GM23338 (cell line): ENCODE data around the gene BCAS3. TPM values are rescaled to one million over a fixed set of nuclear protein-coding genes. Genes with fewer than 3 reads are reported as not detected.

Experiments
- ATAC-seq: fragments of 200-7000 bp; cut with Tn5 transposase; 3 replicates; pipeline ENCODE4 v1.9.1; 2020
- DNase-seq: peaks from one replicate; pipeline ENCODE4 v3.0.0-alpha.2; 2015; ENCODE audit warnings: low spot score
- H2AFZ ChIP-seq: fragments of 200-600 bp; sonication (generic); 2 replicates; pipeline ENCODE4 v1.8.0; 2016; ENCODE audit warnings: antibody characterized with exemption, mild to moderate bottlenecking, moderate library complexity
- H3F3A ChIP-seq: fragments of 200-600 bp; sonication (generic); replicated peaks from 2 replicates; pipeline ENCODE4 v1.8.0; 2017; ENCODE audit warnings: antibody characterized with exemption, mixed run types, low read depth
- H3K27ac ChIP-seq: fragments of 200-600 bp; sonication (generic); 2 replicates; pipeline ENCODE4 v1.6.1; 2016; ENCODE audit warnings: low read depth
- H3K27me3 ChIP-seq: fragments of 200-600 bp; sonication (generic); 2 replicates; pipeline ENCODE4 v1.8.0; 2016; ENCODE audit warnings: mild to moderate bottlenecking, mixed run types, moderate library complexity; ENCODE audit not compliant: insufficient read depth
- H3K36me3 ChIP-seq: fragments of 200-600 bp; sonication (generic); 2 replicates; pipeline ENCODE4 v1.8.0; 2016; ENCODE audit warnings: mild to moderate bottlenecking; ENCODE audit not compliant: insufficient read depth
- H3K4me1 ChIP-seq: fragments of 200-600 bp; sonication (generic); 2 replicates; pipeline ENCODE4 v1.8.0; 2016; ENCODE audit warnings: mild to moderate bottlenecking, moderate library complexity; ENCODE audit not compliant: insufficient read depth
- H3K4me2 ChIP-seq: fragments of 200-600 bp; sonication (generic); 2 replicates; pipeline ENCODE4 v1.7.1; 2017; ENCODE audit warnings: mixed run types
- H3K4me3 ChIP-seq: fragments of 200-600 bp; sonication (generic); 2 replicates; pipeline ENCODE4 v1.6.1; 2016; ENCODE audit warnings: mixed run types
- H3K79me2 ChIP-seq: fragments of 200-600 bp; sonication (generic); replicated peaks from 2 replicates; pipeline ENCODE4 v1.8.0; 2017; ENCODE audit warnings: mild to moderate bottlenecking; ENCODE audit not compliant: insufficient read depth
- H3K9me2 ChIP-seq: fragments of 200-600 bp; sonication (generic); 2 replicates; pipeline ENCODE4 v1.8.0; 2017; ENCODE audit not compliant: insufficient read depth
- H4K20me1 ChIP-seq: fragments of 200-600 bp; sonication (generic); replicated peaks from 2 replicates; pipeline ENCODE4 v1.8.0; 2017; ENCODE audit warnings: mild to moderate bottlenecking; ENCODE audit not compliant: insufficient read depth
- H3K27ac Mint-ChIP-seq: 2 replicates; pipeline ENCODE4 v1.8.0; 2020; ENCODE audit warnings: inconsistent platforms, mild to moderate bottlenecking, moderate library complexity, mixed read lengths
- H3K27me3 Mint-ChIP-seq: 3 replicates; pipeline ENCODE4 v1.8.0; 2022; ENCODE audit warnings: low read depth, mild to moderate bottlenecking, moderate library complexity, mixed read lengths, inconsistent platforms; ENCODE audit not compliant: insufficient read depth, poor library complexity
- H3K36me3 Mint-ChIP-seq: 3 replicates; pipeline ENCODE4 v1.8.0; 2021; ENCODE audit warnings: low read depth, mild to moderate bottlenecking, inconsistent platforms, moderate library complexity, mixed read lengths
- H3K4me1 Mint-ChIP-seq: 3 replicates; pipeline ENCODE4 v1.8.0; 2020; ENCODE audit warnings: mild to moderate bottlenecking, inconsistent platforms, mixed read lengths
- H3K4me3 Mint-ChIP-seq: 3 replicates; pipeline ENCODE4 v1.8.0; 2021; ENCODE audit warnings: moderate library complexity, mild to moderate bottlenecking, inconsistent platforms, mixed read lengths
- H3K9me3 Mint-ChIP-seq: 3 replicates; pipeline ENCODE4 v1.8.0; 2020; ENCODE audit warnings: moderate library complexity, mild to moderate bottlenecking, inconsistent platforms, mixed read lengths
- CREB1 ChIP-seq: fragments of 250-450 bp; sonication (Bioruptor Pico); IDR thresholded peaks from 2 replicates; pipeline ENCODE4 v1.5.0; 2020; ENCODE audit warnings: low read depth, mild to moderate bottlenecking, moderate library complexity
- EZH2 ChIP-seq: fragments of 200-600 bp; sonication (generic); IDR thresholded peaks from one replicate; pipeline ENCODE4 v1.8.0; 2017; ENCODE audit warnings: antibody characterized with exemption, mild to moderate bottlenecking, low read depth; ENCODE audit not compliant: unreplicated experiment
- EZH2phosphoT487 ChIP-seq: fragments of 200-600 bp; sonication (generic); IDR thresholded peaks from one replicate; pipeline ENCODE4 v1.8.1; 2018; ENCODE audit warnings: antibody characterized with exemption; ENCODE audit not compliant: unreplicated experiment
- NANOG ChIP-seq: IDR thresholded peaks from 2 replicates; pipeline ENCODE4 v1.6.1; 2016; ENCODE audit warnings: antibody characterized with exemption, borderline replicate concordance
- POLR2AphosphoS5 ChIP-seq: IDR thresholded peaks from 2 replicates; pipeline ENCODE4 v1.6.1; 2016; ENCODE audit warnings: antibody characterized with exemption, low read depth
- STAT1 ChIP-seq: IDR thresholded peaks from one replicate; pipeline ENCODE4 v1.6.1; 2016; ENCODE audit warnings: antibody characterized with exemption; ENCODE audit not compliant: unreplicated experiment
- ZNF114 ChIP-seq: fragments of 250-450 bp; sonication (Bioruptor Pico); IDR thresholded peaks from 2 replicates; pipeline ENCODE4 v1.5.0; 2020; ENCODE audit warnings: mild to moderate bottlenecking, moderate library complexity
- polyA plus RNA-seq: library from polyadenylated mRNA; unstranded; fragments of >200 nt; fragmentation: Nextera tagmentation; extraction: Ambion mirVana; gene quantifications from 2 replicates; pipeline ENCODE4 v1.2.1, GENCODE V29; 2016
- total RNA-seq: library from RNA; depleted of rRNA; stranded (reverse); fragments of >200 nt; shearing (Covaris generic); gene quantifications from 2 replicates; pipeline ENCODE4 v1.2.3, GENCODE V29; 2014
- TF ChIP-seq, protein P1 (sequence below), 2 experiments: fragments of 200-600 bp in 1 of 2; sonication (generic) in 1 of 2; conservative IDR thresholded peaks; 2 replicates each; pipeline versions ENCODE4 v1.5.1 to v1.6.1; 2016 to 2017; ENCODE audit warnings: antibody characterized with exemption in 2 of 2, low read depth in 2 of 2, mild to moderate bottlenecking in 2 of 2, moderate library complexity in 1 of 2
- TF ChIP-seq, protein P2 (sequence below): fragments of 250-450 bp; sonication (Bioruptor Pico); IDR thresholded peaks from 2 replicates; pipeline ENCODE4 v1.5.0; 2020; ENCODE audit warnings: mild to moderate bottlenecking, moderate library complexity
- TF ChIP-seq, protein P3 (sequence below): IDR thresholded peaks from one replicate; pipeline ENCODE4 v1.6.1; 2018; ENCODE audit warnings: antibody characterized with exemption; ENCODE audit not compliant: unreplicated experiment

BCAS3 gene
- total and polyA plus RNA-seq, 2 experiments from 2014 or later, result 8.2 to 28.0 TPM

DNA sequence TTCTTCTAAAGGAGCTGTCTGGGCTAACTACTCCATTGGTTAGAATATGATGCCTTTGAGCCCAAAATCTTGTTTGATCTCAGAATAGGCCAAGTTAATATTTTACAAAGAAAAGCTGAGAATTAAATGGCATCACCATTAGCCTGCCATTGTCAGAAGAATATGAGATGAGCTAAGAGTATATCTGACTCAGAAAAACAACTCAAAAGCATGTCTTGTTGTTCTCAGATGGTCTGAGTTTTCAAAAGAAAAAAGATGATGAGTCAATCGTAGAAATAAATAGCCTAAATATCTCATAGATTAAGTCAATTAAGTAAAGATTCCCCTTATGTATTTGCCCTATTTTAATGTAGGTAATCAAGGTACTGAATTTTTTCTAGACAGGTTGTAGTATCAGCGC is 524.9 kb downstream of the BCAS3 start:
- no peak overlapping the region for H3K4me2 ChIP-seq
- ATAC-seq (no peak), DNase-seq (no peak)
- peaks cover 7% of the 10 kb centered on the region; the same call in 1 of the 2 replicates for H3K4me1 ChIP-seq
- H3K79me2 ChIP-seq, result no peaks in the 10 kb centered on the region
- Mint-ChIP-seq H3K36me3 (no peaks in the 10 kb centered on the region), H3K4me3 (no peak overlapping the region), H3K4me1 (peaks cover 9% of the 10 kb centered on the region), H3K9me3 (no peaks in the 10 kb centered on the region), H3K27ac (no peak overlapping the region), H3K27me3 (no peaks in the 10 kb centered on the region)
- no peaks in the 10 kb centered on the region for H3F3A ChIP-seq
- H3K27ac ChIP-seq, result no peak overlapping the region
- H3K27me3 ChIP-seq, result no peaks in the 10 kb centered on the region
- no peaks in the 10 kb centered on the region for H3K36me3 ChIP-seq
- H3K9me2 ChIP-seq, result no peaks in the 10 kb centered on the region
- no peaks in the 10 kb centered on the region for H4K20me1 ChIP-seq
- H3K4me3 ChIP-seq, result no peak overlapping the region
- no peak overlapping the region for H2AFZ ChIP-seq
- no peak for TF ChIP-seq NANOG
- TF ChIP-seq, protein P1, sequence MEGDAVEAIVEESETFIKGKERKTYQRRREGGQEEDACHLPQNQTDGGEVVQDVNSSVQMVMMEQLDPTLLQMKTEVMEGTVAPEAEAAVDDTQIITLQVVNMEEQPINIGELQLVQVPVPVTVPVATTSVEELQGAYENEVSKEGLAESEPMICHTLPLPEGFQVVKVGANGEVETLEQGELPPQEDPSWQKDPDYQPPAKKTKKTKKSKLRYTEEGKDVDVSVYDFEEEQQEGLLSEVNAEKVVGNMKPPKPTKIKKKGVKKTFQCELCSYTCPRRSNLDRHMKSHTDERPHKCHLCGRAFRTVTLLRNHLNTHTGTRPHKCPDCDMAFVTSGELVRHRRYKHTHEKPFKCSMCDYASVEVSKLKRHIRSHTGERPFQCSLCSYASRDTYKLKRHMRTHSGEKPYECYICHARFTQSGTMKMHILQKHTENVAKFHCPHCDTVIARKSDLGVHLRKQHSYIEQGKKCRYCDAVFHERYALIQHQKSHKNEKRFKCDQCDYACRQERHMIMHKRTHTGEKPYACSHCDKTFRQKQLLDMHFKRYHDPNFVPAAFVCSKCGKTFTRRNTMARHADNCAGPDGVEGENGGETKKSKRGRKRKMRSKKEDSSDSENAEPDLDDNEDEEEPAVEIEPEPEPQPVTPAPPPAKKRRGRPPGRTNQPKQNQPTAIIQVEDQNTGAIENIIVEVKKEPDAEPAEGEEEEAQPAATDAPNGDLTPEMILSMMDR (conservative IDR thresholded peaks at IDR 0.05; ENCODE audit: low read depth in 2 of 2), result no peak

DNA sequence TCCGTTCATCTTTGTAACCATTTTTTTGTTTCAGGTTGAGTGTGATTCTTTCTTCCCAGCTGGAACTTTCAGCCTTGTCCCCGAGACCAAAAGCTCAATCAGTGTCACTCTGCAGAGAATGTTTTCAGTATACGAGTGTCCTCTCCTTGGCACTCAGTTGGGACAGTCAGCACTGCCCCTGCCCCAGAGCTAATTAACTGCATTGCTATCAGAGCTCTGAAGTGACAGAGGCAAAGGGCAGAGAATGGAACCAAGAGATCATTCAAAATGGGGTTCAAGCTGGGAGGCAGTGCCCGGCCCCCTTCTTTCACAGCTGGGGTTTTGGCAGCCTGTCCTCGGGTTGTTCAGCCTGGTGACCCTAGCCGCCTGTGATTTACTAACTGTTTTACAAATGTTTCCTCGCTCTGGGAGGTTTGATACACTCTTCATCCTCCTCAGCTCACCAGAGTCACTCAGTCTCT is 526.0 kb downstream of the BCAS3 start:
- no peaks in the 10 kb centered on the region for H3F3A ChIP-seq
- H3K4me2 ChIP-seq, result 0 out of 2 replicates have a peak overlapping the region, but pooled peaks have one; percentile 30
- Mint-ChIP-seq H3K27ac (peak overlapping the region; percentile 43; the same call in 1 of the 2 replicates), H3K36me3 (no peaks in the 10 kb centered on the region), H3K9me3 (no peaks in the 10 kb centered on the region), H3K4me1 (peaks cover 15% of the 10 kb centered on the region), H3K27me3 (no peaks in the 10 kb centered on the region), H3K4me3 (no peak overlapping the region)
- no peak overlapping the region for H3K4me3 ChIP-seq
- DNase-seq (no peak), ATAC-seq (peak; percentile 60)
- no peak overlapping the region for H2AFZ ChIP-seq
- H3K79me2 ChIP-seq, result no peaks in the 10 kb centered on the region
- no peaks in the 10 kb centered on the region for H3K9me2 ChIP-seq
- H3K27me3 ChIP-seq, result no peaks in the 10 kb centered on the region
- H3K4me1 ChIP-seq, result peaks cover 12% of the 10 kb centered on the region; the same call in 1 of the 2 replicates
- H4K20me1 ChIP-seq, result no peaks in the 10 kb centered on the region
- no peaks in the 10 kb centered on the region for H3K36me3 ChIP-seq
- peak overlapping the region; percentile 51; the same call in 1 of the 2 replicates for H3K27ac ChIP-seq
- TF ChIP-seq EZH2, result no peak
- no peak for TF ChIP-seq POLR2AphosphoS5
- TF ChIP-seq CREB1 (CRISPR knock-in tag), result no peak
- TF ChIP-seq, protein P2, sequence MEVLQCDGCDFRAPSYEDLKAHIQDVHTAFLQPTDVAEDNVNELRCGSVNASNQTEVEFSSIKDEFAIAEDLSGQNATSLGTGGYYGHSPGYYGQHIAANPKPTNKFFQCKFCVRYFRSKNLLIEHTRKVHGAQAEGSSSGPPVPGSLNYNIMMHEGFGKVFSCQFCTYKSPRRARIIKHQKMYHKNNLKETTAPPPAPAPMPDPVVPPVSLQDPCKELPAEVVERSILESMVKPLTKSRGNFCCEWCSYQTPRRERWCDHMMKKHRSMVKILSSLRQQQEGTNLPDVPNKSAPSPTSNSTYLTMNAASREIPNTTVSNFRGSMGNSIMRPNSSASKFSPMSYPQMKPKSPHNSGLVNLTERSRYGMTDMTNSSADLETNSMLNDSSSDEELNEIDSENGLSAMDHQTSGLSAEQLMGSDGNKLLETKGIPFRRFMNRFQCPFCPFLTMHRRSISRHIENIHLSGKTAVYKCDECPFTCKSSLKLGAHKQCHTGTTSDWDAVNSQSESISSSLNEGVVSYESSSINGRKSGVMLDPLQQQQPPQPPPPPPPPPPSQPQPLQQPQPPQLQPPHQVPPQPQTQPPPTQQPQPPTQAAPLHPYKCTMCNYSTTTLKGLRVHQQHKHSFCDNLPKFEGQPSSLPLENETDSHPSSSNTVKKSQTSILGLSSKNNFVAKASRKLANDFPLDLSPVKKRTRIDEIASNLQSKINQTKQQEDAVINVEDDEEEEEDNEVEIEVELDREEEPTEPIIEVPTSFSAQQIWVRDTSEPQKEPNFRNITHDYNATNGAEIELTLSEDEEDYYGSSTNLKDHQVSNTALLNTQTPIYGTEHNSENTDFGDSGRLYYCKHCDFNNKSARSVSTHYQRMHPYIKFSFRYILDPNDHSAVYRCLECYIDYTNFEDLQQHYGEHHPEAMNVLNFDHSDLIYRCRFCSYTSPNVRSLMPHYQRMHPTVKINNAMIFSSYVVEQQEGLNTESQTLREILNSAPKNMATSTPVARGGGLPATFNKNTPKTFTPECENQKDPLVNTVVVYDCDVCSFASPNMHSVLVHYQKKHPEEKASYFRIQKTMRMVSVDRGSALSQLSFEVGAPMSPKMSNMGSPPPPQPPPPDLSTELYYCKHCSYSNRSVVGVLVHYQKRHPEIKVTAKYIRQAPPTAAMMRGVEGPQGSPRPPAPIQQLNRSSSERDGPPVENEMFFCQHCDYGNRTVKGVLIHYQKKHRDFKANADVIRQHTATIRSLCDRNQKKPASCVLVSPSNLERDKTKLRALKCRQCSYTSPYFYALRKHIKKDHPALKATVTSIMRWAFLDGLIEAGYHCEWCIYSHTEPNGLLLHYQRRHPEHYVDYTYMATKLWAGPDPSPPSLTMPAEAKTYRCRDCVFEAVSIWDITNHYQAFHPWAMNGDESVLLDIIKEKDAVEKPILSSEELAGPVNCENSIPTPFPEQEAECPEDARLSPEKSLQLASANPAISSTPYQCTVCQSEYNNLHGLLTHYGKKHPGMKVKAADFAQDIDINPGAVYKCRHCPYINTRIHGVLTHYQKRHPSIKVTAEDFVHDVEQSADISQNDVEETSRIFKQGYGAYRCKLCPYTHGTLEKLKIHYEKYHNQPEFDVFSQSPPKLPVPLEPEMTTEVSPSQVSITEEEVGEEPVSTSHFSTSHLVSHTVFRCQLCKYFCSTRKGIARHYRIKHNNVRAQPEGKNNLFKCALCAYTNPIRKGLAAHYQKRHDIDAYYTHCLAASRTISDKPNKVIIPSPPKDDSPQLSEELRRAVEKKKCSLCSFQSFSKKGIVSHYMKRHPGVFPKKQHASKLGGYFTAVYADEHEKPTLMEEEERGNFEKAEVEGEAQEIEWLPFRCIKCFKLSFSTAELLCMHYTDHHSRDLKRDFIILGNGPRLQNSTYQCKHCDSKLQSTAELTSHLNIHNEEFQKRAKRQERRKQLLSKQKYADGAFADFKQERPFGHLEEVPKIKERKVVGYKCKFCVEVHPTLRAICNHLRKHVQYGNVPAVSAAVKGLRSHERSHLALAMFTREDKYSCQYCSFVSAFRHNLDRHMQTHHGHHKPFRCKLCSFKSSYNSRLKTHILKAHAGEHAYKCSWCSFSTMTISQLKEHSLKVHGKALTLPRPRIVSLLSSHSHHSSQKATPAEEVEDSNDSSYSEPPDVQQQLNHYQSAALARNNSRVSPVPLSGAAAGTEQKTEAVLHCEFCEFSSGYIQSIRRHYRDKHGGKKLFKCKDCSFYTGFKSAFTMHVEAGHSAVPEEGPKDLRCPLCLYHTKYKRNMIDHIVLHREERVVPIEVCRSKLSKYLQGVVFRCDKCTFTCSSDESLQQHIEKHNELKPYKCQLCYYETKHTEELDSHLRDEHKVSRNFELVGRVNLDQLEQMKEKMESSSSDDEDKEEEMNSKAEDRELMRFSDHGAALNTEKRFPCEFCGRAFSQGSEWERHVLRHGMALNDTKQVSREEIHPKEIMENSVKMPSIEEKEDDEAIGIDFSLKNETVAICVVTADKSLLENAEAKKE (CRISPR knock-in tag), result no peak
- no peak for TF ChIP-seq ZNF114 (CRISPR knock-in tag)
- no peak for TF ChIP-seq EZH2phosphoT487
- TF ChIP-seq, protein P3, sequence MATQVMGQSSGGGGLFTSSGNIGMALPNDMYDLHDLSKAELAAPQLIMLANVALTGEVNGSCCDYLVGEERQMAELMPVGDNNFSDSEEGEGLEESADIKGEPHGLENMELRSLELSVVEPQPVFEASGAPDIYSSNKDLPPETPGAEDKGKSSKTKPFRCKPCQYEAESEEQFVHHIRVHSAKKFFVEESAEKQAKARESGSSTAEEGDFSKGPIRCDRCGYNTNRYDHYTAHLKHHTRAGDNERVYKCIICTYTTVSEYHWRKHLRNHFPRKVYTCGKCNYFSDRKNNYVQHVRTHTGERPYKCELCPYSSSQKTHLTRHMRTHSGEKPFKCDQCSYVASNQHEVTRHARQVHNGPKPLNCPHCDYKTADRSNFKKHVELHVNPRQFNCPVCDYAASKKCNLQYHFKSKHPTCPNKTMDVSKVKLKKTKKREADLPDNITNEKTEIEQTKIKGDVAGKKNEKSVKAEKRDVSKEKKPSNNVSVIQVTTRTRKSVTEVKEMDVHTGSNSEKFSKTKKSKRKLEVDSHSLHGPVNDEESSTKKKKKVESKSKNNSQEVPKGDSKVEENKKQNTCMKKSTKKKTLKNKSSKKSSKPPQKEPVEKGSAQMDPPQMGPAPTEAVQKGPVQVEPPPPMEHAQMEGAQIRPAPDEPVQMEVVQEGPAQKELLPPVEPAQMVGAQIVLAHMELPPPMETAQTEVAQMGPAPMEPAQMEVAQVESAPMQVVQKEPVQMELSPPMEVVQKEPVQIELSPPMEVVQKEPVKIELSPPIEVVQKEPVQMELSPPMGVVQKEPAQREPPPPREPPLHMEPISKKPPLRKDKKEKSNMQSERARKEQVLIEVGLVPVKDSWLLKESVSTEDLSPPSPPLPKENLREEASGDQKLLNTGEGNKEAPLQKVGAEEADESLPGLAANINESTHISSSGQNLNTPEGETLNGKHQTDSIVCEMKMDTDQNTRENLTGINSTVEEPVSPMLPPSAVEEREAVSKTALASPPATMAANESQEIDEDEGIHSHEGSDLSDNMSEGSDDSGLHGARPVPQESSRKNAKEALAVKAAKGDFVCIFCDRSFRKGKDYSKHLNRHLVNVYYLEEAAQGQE, result no peak
- TF ChIP-seq STAT1, result no peak
